Liver (tissue), 9 donors: ENCODE results near the gene SNRPA. TPM values are rescaled to one million over a fixed set of nuclear protein-coding genes. Genes with fewer than 3 reads are reported as not detected.

Experiments used
- DNase-seq: peaks from one replicate; pipeline ENCODE4 v3.0.0-alpha.2; 2017; ENCODE audit warnings: low spot score
- H3K27ac ChIP-seq, 2 donors: one replicate each; pipeline ENCODE4 v1.7.0; 2013; ENCODE audit warnings: inconsistent platforms in 2 of 2, low read length in 2 of 2, control low read depth in 1 of 2, low read depth in 1 of 2, mild to moderate bottlenecking in 1 of 2
- H3K27me3 ChIP-seq, 4 donors: one replicate each; pipeline versions ENCODE4 v1.6.1 to v1.7.0; 2013; ENCODE audit warnings: low read length in 3 of 4, inconsistent platforms in 1 of 4, mild to moderate bottlenecking in 1 of 4, moderate library complexity in 1 of 4; ENCODE audit not compliant: control insufficient read depth in 4 of 4, insufficient read depth in 4 of 4
- H3K36me3 ChIP-seq, 4 donors: one replicate each; pipeline versions ENCODE4 v1.6.1 to v1.7.0; 2013; ENCODE audit warnings: low read length in 3 of 4, mild to moderate bottlenecking in 3 of 4, low read depth in 1 of 4, moderate library complexity in 1 of 4; ENCODE audit not compliant: control insufficient read depth in 4 of 4, insufficient read depth in 3 of 4
- H3K4me1 ChIP-seq, 4 donors: one replicate each; pipeline versions ENCODE4 v1.6.1 to v1.7.0; 2013; ENCODE audit warnings: low read length in 3 of 4, mild to moderate bottlenecking in 3 of 4, moderate library complexity in 1 of 4; ENCODE audit not compliant: control insufficient read depth in 4 of 4, insufficient read depth in 4 of 4
- H3K4me3 ChIP-seq, 3 donors: one replicate each; pipeline versions ENCODE4 v1.6.1 to v1.7.0; 2013; ENCODE audit warnings: low read length in 3 of 3, control low read depth in 1 of 3, low read depth in 1 of 3, mild to moderate bottlenecking in 1 of 3
- H3K9ac ChIP-seq, 2 donors: one replicate each; pipeline ENCODE4 v1.7.0; 2013; ENCODE audit warnings: low read length in 2 of 2, mild to moderate bottlenecking in 2 of 2, moderate library complexity in 2 of 2, control low read depth in 1 of 2, low read depth in 1 of 2
- H3K9me3 ChIP-seq, 4 donors: one replicate each; pipeline versions ENCODE4 v1.6.1 to v1.7.0; 2013; ENCODE audit warnings: low read length in 3 of 4; ENCODE audit not compliant: control insufficient read depth in 4 of 4
- EGR1 ChIP-seq, 2 donors: IDR thresholded peaks; 2 replicates each; pipeline ENCODE4 v1.6.1; 2016 to 2018; ENCODE audit warnings: antibody characterized with exemption in 2 of 2, low read depth in 2 of 2
- FOXA1 ChIP-seq: IDR thresholded peaks from 2 replicates; pipeline ENCODE4 v1.6.1; 2016; ENCODE audit warnings: antibody characterized with exemption
- FOXA2 ChIP-seq: IDR thresholded peaks from 2 replicates; pipeline ENCODE4 v1.6.1; 2016; ENCODE audit warnings: antibody characterized with exemption
- GABPA ChIP-seq, 2 donors: IDR thresholded peaks in 1 of 2; conservative IDR thresholded peaks in 1 of 2; 2 replicates each; pipeline ENCODE4 v1.6.1; 2016; ENCODE audit warnings: antibody characterized with exemption in 2 of 2, mild to moderate bottlenecking in 1 of 2, moderate library complexity in 1 of 2
- HNF4A ChIP-seq, 2 donors: conservative IDR thresholded peaks; 2 replicates each; pipeline ENCODE4 v1.6.1; 2016; ENCODE audit warnings: antibody characterized with exemption in 2 of 2, mild to moderate bottlenecking in 2 of 2
- HNF4G ChIP-seq: IDR thresholded peaks from 2 replicates; pipeline ENCODE4 v1.6.1; 2016; ENCODE audit warnings: antibody characterized with exemption
- JUND ChIP-seq, 2 donors: IDR thresholded peaks; 2 replicates each; pipeline ENCODE4 v1.6.1; 2016; ENCODE audit warnings: antibody characterized with exemption in 2 of 2
- NR2F2 ChIP-seq: IDR thresholded peaks from 2 replicates; pipeline ENCODE4 v1.6.1; 2016; ENCODE audit warnings: antibody characterized with exemption
- RAD21 ChIP-seq, 2 donors: IDR thresholded peaks; 2 replicates each; pipeline ENCODE4 v1.6.1; 2016; ENCODE audit warnings: antibody characterized with exemption in 2 of 2, mild to moderate bottlenecking in 2 of 2
- REST ChIP-seq: IDR thresholded peaks from 2 replicates; pipeline ENCODE4 v1.6.1; 2016; ENCODE audit warnings: antibody characterized with exemption, mild to moderate bottlenecking
- RXRA ChIP-seq, 2 donors: IDR thresholded peaks; 2 replicates each; pipeline ENCODE4 v1.6.1; 2017 to 2018; ENCODE audit warnings: antibody characterized with exemption in 2 of 2, mild to moderate bottlenecking in 1 of 2
- SP1 ChIP-seq: IDR thresholded peaks from 2 replicates; pipeline ENCODE4 v1.6.1; 2018; ENCODE audit warnings: antibody characterized with exemption, mild to moderate bottlenecking
- TAF1 ChIP-seq: conservative IDR thresholded peaks from 2 replicates; pipeline ENCODE4 v1.6.1; 2016; ENCODE audit warnings: antibody characterized with exemption, mild to moderate bottlenecking
- YY1 ChIP-seq: IDR thresholded peaks from 2 replicates; pipeline ENCODE4 v1.6.1; 2016; ENCODE audit warnings: antibody characterized with exemption, mild to moderate bottlenecking
- WGBS: extraction: QIAGEN DNeasy Blood & Tissue Kit; methylation state at CpG from one replicate; pipeline ENCODE4 v1.1.7; 2013; 5-methylcytosine and 5-hydroxymethylcytosine counted together
- polyA plus RNA-seq, 2 donors: library from polyadenylated mRNA; stranded (reverse) in 1 of 2; unstranded in 1 of 2; fragments of 200-250 nt in 1 of 2; fragments of >200 nt in 1 of 2; fragmentation: Nextera tagmentation in 1 of 2; extraction: Ambion mirVana in 1 of 2; gene quantifications; one replicate each; pipeline versions ENCODE4 v1.2.1 to v1.2.3, GENCODE V29; 2013 to 2015
- total RNA-seq, 2 donors: library from RNA; depleted of rRNA; stranded (reverse); fragments of >200 nt; gene quantifications; one replicate each; pipeline ENCODE4 v1.2.3, GENCODE V29; 2014
- TF ChIP-seq, protein P1 (sequence below): fragments of 150-350 bp; IDR thresholded peaks from 2 replicates; pipeline ENCODE4 v1.5.1; 2017; ENCODE audit warnings: improper control_type of control experiment, low read depth, low read length; ENCODE audit not compliant: missing input control
- TF ChIP-seq, protein P2 (sequence below): IDR thresholded peaks from 2 replicates; pipeline ENCODE4 v1.6.1; 2016; ENCODE audit warnings: antibody characterized with exemption
- TF ChIP-seq, protein P3 (sequence below): IDR thresholded peaks from 2 replicates; pipeline ENCODE4 v1.6.1; 2016; ENCODE audit warnings: antibody characterized with exemption
- TF ChIP-seq, protein P4 (sequence below): IDR thresholded peaks from 2 replicates; pipeline ENCODE4 v1.6.1; 2016; ENCODE audit warnings: antibody characterized with exemption
- donor health status: healthy.
- donor health status: healthy.
- donor health status: healthy.
- donor health status: healthy.
- donor health status: healthy.

The SNRPA gene
- total and polyA plus RNA-seq, 4 donors, result 11.8 to 27.1 (median 17.0) TPM

DNA sequence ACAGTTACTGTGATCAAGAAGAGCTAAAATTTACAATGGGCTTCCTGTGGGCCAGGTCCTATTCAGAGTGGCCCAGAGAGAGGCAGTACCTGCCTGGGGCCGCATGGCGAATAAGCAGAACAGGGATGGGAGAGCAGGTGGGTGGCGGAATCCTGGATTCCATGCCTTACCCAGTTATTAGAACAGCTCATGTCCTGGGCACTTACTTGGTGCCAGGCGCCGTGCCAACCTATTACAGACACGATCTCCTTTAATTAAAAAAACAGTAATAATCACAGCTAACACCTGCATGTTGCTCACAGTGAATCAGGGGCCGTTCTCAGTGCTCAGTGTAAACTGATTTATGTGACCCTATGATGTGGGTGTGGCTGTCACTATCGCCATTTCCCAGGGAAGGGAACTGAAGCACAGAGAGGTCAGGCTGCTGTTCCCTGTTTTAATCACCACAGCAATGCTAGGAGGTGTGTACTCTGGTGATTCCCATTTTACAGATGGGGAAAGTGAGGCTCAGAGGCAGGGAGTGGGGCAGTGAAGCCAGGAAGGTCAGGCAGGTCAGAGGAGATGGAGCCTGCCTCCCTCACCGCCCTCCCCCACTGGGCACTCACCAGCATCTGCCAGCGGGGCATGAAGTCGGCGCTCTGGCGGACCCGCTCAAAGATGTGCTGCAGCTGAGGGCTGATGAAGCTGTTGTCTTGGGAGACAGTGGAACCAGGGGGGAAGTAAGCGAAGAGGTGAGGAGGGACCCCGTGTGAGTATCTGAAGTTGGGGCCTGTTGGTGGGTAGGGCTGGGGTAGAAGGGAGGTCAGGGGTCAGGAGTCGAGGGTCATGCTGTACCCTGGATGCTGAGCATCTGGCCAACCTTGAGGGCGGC, 46.3 kb upstream of the SNRPA start:
- no peak overlapping the region for H3K4me3 ChIP-seq
- H3K36me3 ChIP-seq, result peaks cover 20 to 60% (median 38%) of the 10 kb centered on the region in 4 donors
- no peak overlapping the region for H3K27ac ChIP-seq
- no peak for TF ChIP-seq TAF1
- TF ChIP-seq EGR1 (IDR thresholded peaks at IDR 0.05; ENCODE audit: low read depth in 2 of 2), result no peak
- no peak for TF ChIP-seq SP1
- TF ChIP-seq, protein P1, sequence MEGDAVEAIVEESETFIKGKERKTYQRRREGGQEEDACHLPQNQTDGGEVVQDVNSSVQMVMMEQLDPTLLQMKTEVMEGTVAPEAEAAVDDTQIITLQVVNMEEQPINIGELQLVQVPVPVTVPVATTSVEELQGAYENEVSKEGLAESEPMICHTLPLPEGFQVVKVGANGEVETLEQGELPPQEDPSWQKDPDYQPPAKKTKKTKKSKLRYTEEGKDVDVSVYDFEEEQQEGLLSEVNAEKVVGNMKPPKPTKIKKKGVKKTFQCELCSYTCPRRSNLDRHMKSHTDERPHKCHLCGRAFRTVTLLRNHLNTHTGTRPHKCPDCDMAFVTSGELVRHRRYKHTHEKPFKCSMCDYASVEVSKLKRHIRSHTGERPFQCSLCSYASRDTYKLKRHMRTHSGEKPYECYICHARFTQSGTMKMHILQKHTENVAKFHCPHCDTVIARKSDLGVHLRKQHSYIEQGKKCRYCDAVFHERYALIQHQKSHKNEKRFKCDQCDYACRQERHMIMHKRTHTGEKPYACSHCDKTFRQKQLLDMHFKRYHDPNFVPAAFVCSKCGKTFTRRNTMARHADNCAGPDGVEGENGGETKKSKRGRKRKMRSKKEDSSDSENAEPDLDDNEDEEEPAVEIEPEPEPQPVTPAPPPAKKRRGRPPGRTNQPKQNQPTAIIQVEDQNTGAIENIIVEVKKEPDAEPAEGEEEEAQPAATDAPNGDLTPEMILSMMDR, result no peak
- TF ChIP-seq, protein P2, sequence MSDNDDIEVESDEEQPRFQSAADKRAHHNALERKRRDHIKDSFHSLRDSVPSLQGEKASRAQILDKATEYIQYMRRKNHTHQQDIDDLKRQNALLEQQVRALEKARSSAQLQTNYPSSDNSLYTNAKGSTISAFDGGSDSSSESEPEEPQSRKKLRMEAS, result no peak
- no peak for TF ChIP-seq GABPA (IDR thresholded peaks at IDR 0.05 in 1 of 2, conservative IDR thresholded peaks at IDR 0.05 in 1 of 2)
- TF ChIP-seq, protein P3, sequence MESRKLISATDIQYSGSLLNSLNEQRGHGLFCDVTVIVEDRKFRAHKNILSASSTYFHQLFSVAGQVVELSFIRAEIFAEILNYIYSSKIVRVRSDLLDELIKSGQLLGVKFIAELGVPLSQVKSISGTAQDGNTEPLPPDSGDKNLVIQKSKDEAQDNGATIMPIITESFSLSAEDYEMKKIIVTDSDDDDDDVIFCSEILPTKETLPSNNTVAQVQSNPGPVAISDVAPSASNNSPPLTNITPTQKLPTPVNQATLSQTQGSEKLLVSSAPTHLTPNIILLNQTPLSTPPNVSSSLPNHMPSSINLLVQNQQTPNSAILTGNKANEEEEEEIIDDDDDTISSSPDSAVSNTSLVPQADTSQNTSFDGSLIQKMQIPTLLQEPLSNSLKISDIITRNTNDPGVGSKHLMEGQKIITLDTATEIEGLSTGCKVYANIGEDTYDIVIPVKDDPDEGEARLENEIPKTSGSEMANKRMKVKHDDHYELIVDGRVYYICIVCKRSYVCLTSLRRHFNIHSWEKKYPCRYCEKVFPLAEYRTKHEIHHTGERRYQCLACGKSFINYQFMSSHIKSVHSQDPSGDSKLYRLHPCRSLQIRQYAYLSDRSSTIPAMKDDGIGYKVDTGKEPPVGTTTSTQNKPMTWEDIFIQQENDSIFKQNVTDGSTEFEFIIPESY, result no peak
- TF ChIP-seq JUND (IDR thresholded peaks at IDR 0.05), result no peak
- no peak for TF ChIP-seq YY1
- no peak for TF ChIP-seq FOXA2
- TF ChIP-seq, protein P4, sequence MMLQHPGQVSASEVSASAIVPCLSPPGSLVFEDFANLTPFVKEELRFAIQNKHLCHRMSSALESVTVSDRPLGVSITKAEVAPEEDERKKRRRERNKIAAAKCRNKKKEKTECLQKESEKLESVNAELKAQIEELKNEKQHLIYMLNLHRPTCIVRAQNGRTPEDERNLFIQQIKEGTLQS, result no peak
- TF ChIP-seq HNF4A (conservative IDR thresholded peaks at IDR 0.05), result no peak
- no peak for TF ChIP-seq RAD21 (IDR thresholded peaks at IDR 0.05)
- TF ChIP-seq RXRA (IDR thresholded peaks at IDR 0.05), result no peak
- TF ChIP-seq FOXA1, result no peak
- no peak for TF ChIP-seq NR2F2
- no peak for TF ChIP-seq HNF4G
- TF ChIP-seq REST, result no peak
- no peak overlapping the region for H3K9ac ChIP-seq
- no peak for DNase-seq
- no peaks in the 10 kb centered on the region for H3K27me3 ChIP-seq
- H3K9me3 ChIP-seq, result no peaks in the 10 kb centered on the region
- H3K4me1 ChIP-seq, result no peaks in the 10 kb centered on the region
- 96% methylated on average over 18 of the region's 18 CpGs for WGBS
